Esophagus squamous epithelium (tissue), 5 donors: Measurements from ENCODE around the gene DNAJC22. TPM values are rescaled to one million over a fixed set of nuclear protein-coding genes. Genes with fewer than 3 reads are reported as not detected.
A peak's percentile ranks its signal among the peaks of the same experiment; 100 is the strongest.

Experiments
- DNase-seq: peaks from one replicate; lab custom pipeline; 2025; lab: John Stamatoyannopoulos, UW
- H3K27ac ChIP-seq, 4 donors: fragments of 200-600 bp; sonication (generic); one replicate each; pipeline ENCODE4 v1.5.1; 2016 to 2019; ENCODE audit warnings: mild to moderate bottlenecking in 1 of 4
- H3K27me3 ChIP-seq, 4 donors: fragments of 200-600 bp; sonication (generic); 1 replicate in 3 of 4; 2 replicates in 1 of 4; pipeline versions ENCODE4 v1.5.1 to v1.6.0; 2017 to 2021; ENCODE audit warnings: antibody characterized with exemption in 1 of 4
- H3K36me3 ChIP-seq, 3 donors: fragments of 200-600 bp; sonication (generic); one replicate each; pipeline ENCODE4 v1.5.1; 2016 to 2019
- H3K4me1 ChIP-seq, 3 donors: fragments of 200-600 bp; sonication (generic); one replicate each; pipeline ENCODE4 v1.5.1; 2017 to 2019
- H3K4me3 ChIP-seq, 4 donors: fragments of 200-600 bp; sonication (generic); 1 replicate in 3 of 4; 2 replicates in 1 of 4; pipeline ENCODE4 v1.5.1; 2016 to 2019; ENCODE audit warnings: mild to moderate bottlenecking in 2 of 4, moderate library complexity in 1 of 4
- H3K9me3 ChIP-seq, 3 donors: fragments of 200-600 bp; sonication (generic); one replicate each; pipeline ENCODE4 v1.5.1; 2016 to 2019
- POLR2A ChIP-seq, 4 donors: fragments of 450-650 bp; IDR thresholded peaks; one replicate each; pipeline ENCODE4 v1.6.1; 2017; ENCODE audit warnings: antibody characterized with exemption in 4 of 4, mild to moderate bottlenecking in 4 of 4, moderate library complexity in 3 of 4
- WGBS, 2 donors: methylation state at CpG; one replicate each; pipeline ENCODE4 v1.1.5; 2018; 5-methylcytosine and 5-hydroxymethylcytosine counted together
- intact Hi-C: fragments of 100-400 bp; cut with DNase I; formaldehyde crosslinking; loops from one replicate; pipeline ENCODE4 v1.15.0; 2022
- total RNA-seq, 4 donors: library from RNA; depleted of rRNA; stranded (reverse); fragments of >200 nt; gene quantifications; one replicate each; pipeline ENCODE4 v1.1.0, GENCODE V29; 2016
- TF ChIP-seq, protein P1 (sequence below), 6 experiments: fragments of 450-650 bp in 4 of 6; fragments of 200-600 bp in 2 of 6; sonication (generic) in 2 of 6; IDR thresholded peaks; one replicate each; pipeline ENCODE4 v1.5.1; 2016 to 2019; ENCODE audit warnings: antibody characterized with exemption in 6 of 6, mild to moderate bottlenecking in 4 of 6, moderate library complexity in 4 of 6
- donor health status: DM: yes; HTN: yes; CAD: no.

DNAJC22 gene
- total RNA-seq, 4 donors from 2014 or later = 0.18 to 0.53 TPM; not detected in 2

DNA sequence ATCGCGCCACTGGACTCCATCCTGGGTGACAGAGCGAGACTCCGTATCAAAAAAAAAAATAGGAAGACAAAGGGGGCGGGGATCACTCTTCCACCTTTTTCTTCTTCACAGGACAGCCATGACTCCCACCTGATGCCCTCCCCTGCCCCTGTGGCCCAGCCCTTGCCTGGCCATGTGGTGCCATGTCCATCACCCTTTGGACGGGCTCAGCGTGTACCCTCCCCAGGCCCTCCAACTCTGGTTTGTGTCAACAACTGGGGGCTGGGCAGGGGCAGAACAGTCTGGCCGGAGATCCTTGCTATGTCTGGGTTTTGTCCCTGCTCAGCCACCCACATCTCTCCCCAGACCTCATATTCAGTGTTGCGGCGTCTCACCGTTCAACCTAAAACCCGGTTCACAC is 17.9 kb upstream of the DNAJC22 start:
- Histone ChIP-seq H3K9me3 (no peaks in the 10 kb centered on the region), H3K36me3 (peaks cover 0 to 8% (median 0%) of the 10 kb centered on the region in 3 donors), H3K4me1 (peaks cover 1 to 20% (median 6%) of the 10 kb centered on the region in 3 donors), H3K27me3 (peaks cover 0 to 33% (median 0%) of the 10 kb centered on the region in 4 donors), H3K4me3 (no peak overlapping the region), H3K27ac (no peak overlapping the region)
- no peak for DNase-seq
- intact Hi-C loops = no loop called here
- TF ChIP-seq, protein P1, sequence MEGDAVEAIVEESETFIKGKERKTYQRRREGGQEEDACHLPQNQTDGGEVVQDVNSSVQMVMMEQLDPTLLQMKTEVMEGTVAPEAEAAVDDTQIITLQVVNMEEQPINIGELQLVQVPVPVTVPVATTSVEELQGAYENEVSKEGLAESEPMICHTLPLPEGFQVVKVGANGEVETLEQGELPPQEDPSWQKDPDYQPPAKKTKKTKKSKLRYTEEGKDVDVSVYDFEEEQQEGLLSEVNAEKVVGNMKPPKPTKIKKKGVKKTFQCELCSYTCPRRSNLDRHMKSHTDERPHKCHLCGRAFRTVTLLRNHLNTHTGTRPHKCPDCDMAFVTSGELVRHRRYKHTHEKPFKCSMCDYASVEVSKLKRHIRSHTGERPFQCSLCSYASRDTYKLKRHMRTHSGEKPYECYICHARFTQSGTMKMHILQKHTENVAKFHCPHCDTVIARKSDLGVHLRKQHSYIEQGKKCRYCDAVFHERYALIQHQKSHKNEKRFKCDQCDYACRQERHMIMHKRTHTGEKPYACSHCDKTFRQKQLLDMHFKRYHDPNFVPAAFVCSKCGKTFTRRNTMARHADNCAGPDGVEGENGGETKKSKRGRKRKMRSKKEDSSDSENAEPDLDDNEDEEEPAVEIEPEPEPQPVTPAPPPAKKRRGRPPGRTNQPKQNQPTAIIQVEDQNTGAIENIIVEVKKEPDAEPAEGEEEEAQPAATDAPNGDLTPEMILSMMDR (IDR thresholded peaks at IDR 0.05) = no peak
- no peak for TF ChIP-seq POLR2A (IDR thresholded peaks at IDR 0.05)
- WGBS, 2 donors = 90 to 94% methylated on average over 3 to 6 of the region's 12 CpGs

DNA sequence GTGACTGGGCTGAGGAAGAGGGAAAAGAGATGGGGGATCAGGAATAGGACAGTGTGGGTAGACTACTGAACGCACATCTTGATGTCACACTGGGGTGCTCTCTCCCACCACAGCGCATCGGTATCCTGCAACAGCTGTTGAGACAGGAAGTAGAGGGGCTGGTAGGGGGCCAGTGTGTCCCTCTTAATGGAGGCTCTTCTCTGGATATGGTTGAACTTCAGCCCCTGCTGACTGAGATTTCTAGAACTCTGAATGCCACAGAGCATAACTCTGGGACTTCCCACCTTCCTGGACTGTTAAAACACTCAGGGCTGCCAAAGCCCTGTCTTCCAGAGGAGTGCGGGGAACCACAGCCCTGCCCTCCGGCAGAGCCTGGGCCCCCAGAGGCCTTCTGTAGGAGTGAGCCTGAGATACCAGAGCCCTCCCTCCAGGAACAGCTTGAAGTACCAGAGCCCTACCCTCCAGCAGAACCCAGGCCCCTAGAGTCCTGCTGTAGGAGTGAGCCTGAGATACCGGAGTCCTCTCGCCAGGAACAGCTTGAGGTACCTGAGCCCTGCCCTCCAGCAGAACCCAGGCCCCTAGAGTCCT is 16.6 kb upstream of the DNAJC22 start:
- no peak for DNase-seq
- H3K4me1 ChIP-seq = peaks cover 0 to 17% (median 5%) of the 10 kb centered on the region in 3 donors
- TF ChIP-seq POLR2A (IDR thresholded peaks at IDR 0.05) = no peak
- peaks cover 0 to 47% (median 6%) of the 10 kb centered on the region in 4 donors for H3K27me3 ChIP-seq
- no peak overlapping the region for H3K27ac ChIP-seq
- peaks cover 0 to 8% (median 0%) of the 10 kb centered on the region in 3 donors for H3K36me3 ChIP-seq
- intact Hi-C loops = no loop called here
- no peaks in the 10 kb centered on the region for H3K9me3 ChIP-seq
- 91 to 97% methylated on average over 3 to 5 of the region's 7 CpGs for WGBS, 2 donors
- no peak overlapping the region for H3K4me3 ChIP-seq

DNA sequence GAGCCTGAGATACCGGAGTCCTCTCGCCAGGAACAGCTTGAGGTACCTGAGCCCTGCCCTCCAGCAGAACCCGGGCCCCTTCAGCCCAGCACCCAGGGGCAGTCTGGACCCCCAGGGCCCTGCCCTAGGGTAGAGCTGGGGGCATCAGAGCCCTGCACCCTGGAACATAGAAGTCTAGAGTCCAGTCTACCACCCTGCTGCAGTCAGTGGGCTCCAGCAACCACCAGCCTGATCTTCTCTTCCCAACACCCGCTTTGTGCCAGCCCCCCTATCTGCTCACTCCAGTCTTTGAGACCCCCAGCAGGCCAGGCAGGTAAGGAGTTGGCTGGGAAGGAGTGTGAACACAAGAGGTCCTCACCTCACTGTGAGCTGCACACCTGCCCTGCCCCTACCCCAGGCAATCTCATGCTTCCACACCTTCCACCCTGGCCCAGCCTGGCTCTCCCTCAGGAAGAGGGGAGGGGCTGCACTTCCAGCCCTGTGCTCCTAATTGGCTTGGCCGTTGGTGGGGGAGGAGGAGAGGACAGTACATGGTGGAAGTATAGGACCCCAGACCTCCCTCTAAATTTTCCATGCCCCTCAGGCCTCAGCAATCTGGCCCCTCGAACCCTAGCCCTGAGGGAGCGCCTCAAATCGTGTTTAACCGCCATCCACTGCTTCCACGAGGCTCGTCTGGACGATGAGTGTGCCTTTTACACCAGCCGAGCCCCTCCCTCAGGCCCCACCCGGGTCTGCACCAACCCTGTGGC is 15.9 kb upstream of the DNAJC22 start:
- 60% methylated on average over 5 of the region's 14 CpGs; no CpG with 5 or more reads in 1 of the 2 donors for WGBS, 2 donors
- TF ChIP-seq, protein P1 (IDR thresholded peaks at IDR 0.05) = no peak
- Histone ChIP-seq H3K4me3 (no peak overlapping the region), H3K4me1 (peaks cover 0 to 17% (median 5%) of the 10 kb centered on the region in 3 donors), H3K36me3 (peaks cover 0 to 8% (median 0%) of the 10 kb centered on the region in 3 donors), H3K27me3 (peaks cover 2 to 53% (median 10%) of the 10 kb centered on the region in 4 donors), H3K9me3 (no peaks in the 10 kb centered on the region), H3K27ac (no peak overlapping the region)
- intact Hi-C loops = no loop called here
- DNase-seq = no peak

DNA sequence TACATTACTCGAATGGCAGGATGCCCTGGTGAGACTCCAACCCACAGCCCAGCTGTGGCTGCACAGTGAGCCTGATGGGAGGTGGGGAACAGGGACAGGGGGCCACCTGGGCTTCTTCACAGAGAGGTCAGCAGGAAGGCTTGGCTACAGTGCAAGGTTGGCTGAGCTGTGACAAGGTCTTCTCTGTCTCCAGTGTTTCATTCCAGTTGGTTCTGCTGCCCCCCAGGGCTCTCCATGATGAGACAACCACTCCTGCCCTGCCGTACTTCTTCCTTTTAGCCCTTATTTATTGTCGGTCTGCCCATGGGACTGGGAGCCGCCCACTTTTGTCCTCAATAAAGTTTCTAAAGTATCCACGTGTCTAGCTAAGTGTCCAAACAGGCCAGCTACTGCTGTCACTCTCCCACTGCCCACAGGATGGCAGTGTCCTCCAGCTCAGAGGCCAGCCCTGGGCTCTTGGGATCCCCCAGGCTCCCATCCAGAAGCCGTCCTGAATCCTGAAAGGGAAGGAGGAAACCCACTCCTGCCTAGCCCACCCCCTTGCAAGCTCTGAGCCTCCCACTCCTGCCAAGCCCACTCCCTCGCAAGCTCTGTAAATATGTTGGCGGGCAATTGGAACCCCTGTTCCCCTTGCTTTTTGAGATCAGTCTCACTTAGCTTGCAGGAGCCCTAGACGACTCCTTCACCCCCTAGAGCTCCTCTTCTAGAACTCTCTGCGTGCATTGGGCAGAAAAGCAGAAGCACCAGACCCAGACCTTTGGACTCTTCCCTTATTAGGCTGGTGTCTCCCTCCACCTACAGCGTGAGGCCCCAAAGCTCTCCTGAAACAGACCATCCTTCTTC is 15.1 kb upstream of the DNAJC22 start:
- DNase-seq = no peak
- no peak overlapping the region for H3K27ac ChIP-seq
- 45 to 47% methylated on average over 8 to 9 of the region's 11 CpGs for WGBS, 2 donors
- TF ChIP-seq POLR2A (IDR thresholded peaks at IDR 0.05) = no peak
- TF ChIP-seq, protein P1 (IDR thresholded peaks at IDR 0.05) = peak; percentile 36 to 79 (median 58)
- no peaks in the 10 kb centered on the region for H3K9me3 ChIP-seq
- H3K27me3 ChIP-seq = peaks cover 10 to 61% (median 18%) of the 10 kb centered on the region in 4 donors
- peaks cover 0 to 8% (median 0%) of the 10 kb centered on the region in 3 donors for H3K36me3 ChIP-seq
- intact Hi-C loops = no loop called here
- H3K4me1 ChIP-seq = peaks cover 4 to 24% (median 7%) of the 10 kb centered on the region in 3 donors
- H3K4me3 ChIP-seq = no peak overlapping the region

DNA sequence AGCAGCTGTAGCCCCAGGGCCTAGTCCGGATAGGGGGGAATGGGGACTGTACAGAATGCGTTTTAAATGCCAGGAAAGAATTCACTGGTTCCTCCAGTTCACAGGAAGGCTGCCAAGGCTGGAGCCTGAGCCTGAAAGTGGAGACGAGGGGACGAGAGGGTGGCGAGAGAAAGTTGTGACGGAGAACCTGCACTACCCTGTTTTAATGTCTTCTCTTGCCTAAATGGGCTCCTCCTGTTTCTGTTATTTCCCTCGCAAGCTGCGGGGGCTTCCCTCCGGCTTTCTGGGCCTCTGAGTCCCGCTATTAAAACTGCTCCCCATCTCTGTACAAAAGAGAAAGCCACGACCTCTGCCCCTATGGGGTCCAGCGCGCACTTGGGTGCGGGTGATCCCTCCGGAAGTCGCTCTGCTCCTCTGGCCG is 14.2 kb upstream of the DNAJC22 start:
- TF ChIP-seq, protein P1 (IDR thresholded peaks at IDR 0.05) = no peak
- no peak for TF ChIP-seq POLR2A (IDR thresholded peaks at IDR 0.05)
- intact Hi-C loops = no loop called here
- H3K4me1 ChIP-seq = peaks cover 9 to 32% (median 15%) of the 10 kb centered on the region in 3 donors
- H3K4me3 ChIP-seq = peak overlapping the region in 2 of 4 donors; percentile 20 to 45
- no peaks in the 10 kb centered on the region for H3K9me3 ChIP-seq
- H3K36me3 ChIP-seq = peaks cover 0 to 8% (median 0%) of the 10 kb centered on the region in 3 donors
- 65 to 72% methylated on average over 13 to 16 of the region's 17 CpGs for WGBS, 2 donors
- H3K27me3 ChIP-seq = peaks cover 13 to 70% (median 21%) of the 10 kb centered on the region in 4 donors
- no peak overlapping the region for H3K27ac ChIP-seq
- DNase-seq = no peak
